NCI-H2107 treated with DMSO at 0.1 percent for 48 hours (cell line): ENCODE measurements around the gene GLYATL1.
"Not testable (repeated sequence)": the region's sequence is repeated elsewhere in the genome, so short reads cannot be mapped to it uniquely, and the experiment has no call there.

ENCODE experiments used
- DNase-seq: peaks from one replicate; lab custom pipeline; 2025; ENCODE audit not compliant: unreplicated experiment; lab: John Stamatoyannopoulos, UW

GLYATL1 gene

DNA sequence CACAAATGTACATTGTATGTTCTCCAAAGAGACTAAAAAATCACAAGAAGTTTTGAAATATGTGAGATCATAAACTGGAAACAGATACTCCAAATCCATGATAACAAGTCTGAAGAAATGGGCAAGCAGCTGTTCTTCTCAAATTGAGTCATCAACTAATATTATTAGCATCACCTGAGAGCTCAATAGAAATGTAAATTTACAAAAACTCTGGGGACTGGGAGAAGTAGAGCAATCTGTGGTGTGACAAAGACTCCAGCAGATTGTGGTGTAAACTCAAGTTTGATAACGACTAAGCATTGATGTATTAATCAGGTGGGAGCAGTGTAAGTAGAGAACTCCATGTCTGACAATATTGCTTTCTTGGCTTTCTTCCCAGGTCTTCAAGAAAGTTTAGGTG lies 53.2 kb downstream of the GLYATL1 start:
- DNase-seq: no peak

DNA sequence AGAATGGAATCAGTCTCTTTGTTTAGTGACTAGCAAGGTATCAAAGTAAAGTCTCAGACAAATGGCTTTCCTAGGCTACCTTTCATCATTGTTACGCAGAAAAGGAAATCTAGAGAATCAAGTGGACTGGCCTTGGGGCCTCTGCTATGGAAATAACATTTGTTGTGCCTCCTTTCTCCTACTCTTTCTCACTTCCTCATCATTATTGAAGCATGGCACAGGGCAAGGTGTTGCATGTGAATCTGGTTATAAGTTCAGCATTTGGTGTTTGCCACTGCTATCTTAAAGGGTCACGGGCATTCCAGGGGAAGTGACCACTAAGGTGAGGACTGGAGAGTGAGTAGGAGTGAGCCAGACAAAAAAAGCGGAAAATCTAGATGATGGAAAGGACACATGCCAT lies 54.9 kb downstream of the GLYATL1 start:
- no peak for DNase-seq

DNA sequence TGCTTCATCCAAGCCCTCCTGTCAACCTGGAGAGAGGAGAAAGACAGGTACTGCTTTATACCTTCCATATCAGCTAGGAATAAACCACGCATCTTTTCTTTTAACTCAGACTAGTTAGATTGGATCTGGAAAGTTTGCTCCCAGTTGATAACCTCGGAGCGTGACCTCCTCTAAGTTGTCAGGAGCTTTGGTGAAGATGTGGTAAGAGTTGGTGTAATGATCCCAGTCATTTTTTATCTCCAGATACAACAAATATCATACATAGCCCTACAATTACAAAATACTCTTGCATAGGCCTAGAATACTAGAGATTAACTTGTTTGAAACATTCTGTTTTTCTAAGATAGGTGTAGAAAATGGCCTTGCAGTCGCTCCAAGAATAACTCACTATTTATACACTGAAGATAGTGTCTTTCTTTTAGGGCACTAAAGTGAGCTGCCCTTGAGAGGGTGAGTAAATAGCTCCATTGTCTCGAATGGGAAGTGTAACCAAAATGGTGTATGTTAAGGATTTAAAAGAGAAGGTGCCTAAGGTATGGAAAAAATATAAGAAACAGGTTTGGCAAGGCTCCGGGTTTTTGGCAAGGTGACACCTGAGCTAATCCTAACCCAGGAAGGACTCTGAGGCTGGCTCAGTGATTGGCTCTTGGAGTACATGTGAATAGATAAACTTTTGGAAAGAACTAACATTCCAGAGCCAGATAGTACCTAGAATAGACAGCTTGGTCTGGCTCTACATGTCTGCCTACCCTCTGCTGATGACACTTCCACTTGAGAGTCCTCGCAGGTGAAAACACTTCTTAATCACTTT lies 59.4 kb downstream of the GLYATL1 start:
- no peak for DNase-seq

DNA sequence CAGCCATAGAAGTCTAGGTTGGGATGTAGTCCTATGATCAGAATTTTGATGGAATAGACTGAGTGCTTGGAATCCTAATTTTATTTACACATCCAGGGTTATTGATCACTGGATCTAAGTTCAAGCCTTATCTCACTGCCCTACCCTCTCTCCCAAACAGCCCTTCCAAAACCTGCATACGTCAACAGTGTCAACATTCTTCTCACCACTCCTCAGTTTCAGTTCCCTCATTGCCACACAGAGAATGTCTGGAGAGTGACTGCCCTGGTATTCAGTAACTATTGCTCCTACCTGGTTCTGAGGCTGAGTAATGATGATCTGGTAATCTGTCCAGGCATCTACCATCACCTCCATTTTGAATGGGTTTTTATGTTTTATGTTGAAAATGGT lies 60.0 kb downstream of the GLYATL1 start:
- no peak for DNase-seq

DNA sequence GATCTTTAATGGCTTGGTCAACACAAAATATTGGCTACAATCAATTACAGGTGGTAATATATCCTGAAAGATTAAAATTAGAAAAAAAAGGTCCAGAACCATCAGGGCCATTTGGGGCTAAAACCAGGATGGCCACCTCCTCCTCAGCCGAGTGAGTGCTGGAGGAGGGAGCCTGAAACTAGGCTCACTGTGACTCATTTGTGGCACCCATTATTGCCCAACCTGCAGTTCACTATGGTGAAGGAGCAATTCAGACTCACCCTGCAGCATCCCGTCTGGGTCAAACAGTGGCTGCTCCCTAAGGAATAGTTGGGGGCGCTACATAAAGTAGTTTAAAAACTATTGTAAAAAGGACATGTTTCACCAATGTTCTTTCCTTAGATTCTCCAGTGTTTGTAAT lies 60.7 kb downstream of the GLYATL1 start:
- no peak for DNase-seq

DNA sequence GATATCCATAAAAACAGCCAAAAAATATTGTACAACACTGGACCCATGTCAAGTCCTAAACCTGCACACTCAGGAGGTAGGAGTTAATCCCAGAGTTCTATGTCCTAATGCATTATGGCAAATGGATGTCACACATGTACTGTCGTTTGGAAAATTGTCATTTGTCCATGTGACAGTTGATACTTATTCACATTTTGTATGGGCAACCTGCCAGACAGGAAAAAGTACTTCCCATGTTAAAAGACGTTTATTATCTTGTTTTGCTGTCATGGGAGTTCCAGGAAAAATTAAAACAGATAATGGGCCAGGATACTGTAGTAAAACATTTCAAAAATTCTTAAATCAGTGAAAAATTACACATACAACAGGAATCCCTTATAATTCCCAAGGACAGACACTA lies 62.7 kb downstream of the GLYATL1 start:
- not testable (repeated sequence) for DNase-seq
